IMR-90 (cell line): Measurements from ENCODE around the gene SLC34A3. TPM values are rescaled to one million over a fixed set of nuclear protein-coding genes. Genes with fewer than 3 reads are reported as not detected.

Experiments used
- ATAC-seq: fragments of 200-7000 bp; cut with Tn5 transposase; 2 replicates; pipeline ENCODE4 v1.9.1; 2020; ENCODE audit warnings: low read depth, mild to moderate bottlenecking, moderate library complexity
- BruUV-seq: library from RNA; stranded (reverse); fragments of 400-500 nt; replicated peaks from 2 replicates; lab custom pipeline; 2021; lab: Mats Ljungman, UMichigan
- CTCF ChIA-PET: fragments of 300-600 bp; formaldehyde crosslinking; extraction: SDS; loops from one replicate; lab custom pipeline; 2021; ENCODE audit warnings: antibody characterized with exemption; lab: Yijun Ruan, JAX
- POLR2A ChIA-PET: fragments of 300-600 bp; sonication (Branson Sonifier 250); formaldehyde crosslinking; loops from one replicate; lab custom pipeline; 2022; ENCODE audit warnings: antibody characterized with exemption; ENCODE audit not compliant: unreplicated experiment; lab: Charles Lee
- DNase-seq: peaks from one replicate; pipeline ENCODE4 v3.0.0; 2013
- H2AFZ ChIP-seq: replicated peaks from 2 replicates; pipeline ENCODE3; 2013; ENCODE audit warnings: low read length, mild to moderate bottlenecking; ENCODE audit not compliant: poor library complexity
- H2AK5ac ChIP-seq: 2 replicates; pipeline ENCODE4 v1.6.1; 2013; ENCODE audit warnings: low read depth, low read length, inconsistent platforms
- H2AK9ac ChIP-seq: replicated peaks from 2 replicates; pipeline ENCODE3; 2013; ENCODE audit warnings: mild to moderate bottlenecking, low read depth, low read length, moderate library complexity; ENCODE audit not compliant: poor library complexity
- H2BK120ac ChIP-seq: 2 replicates; pipeline ENCODE4 v1.6.1; 2013; ENCODE audit warnings: low read depth, low read length, inconsistent platforms
- H2BK15ac ChIP-seq: 3 replicates; pipeline ENCODE4 v1.6.1; 2013; ENCODE audit warnings: low read depth, low read length, inconsistent platforms
- H2BK20ac ChIP-seq: 2 replicates; pipeline ENCODE4 v1.6.1; 2013; ENCODE audit warnings: low read depth, mild to moderate bottlenecking, inconsistent platforms, low read length, moderate library complexity
- H2BK5ac ChIP-seq: 2 replicates; pipeline ENCODE4 v1.6.1; 2013; ENCODE audit warnings: mild to moderate bottlenecking, low read depth, low read length, inconsistent platforms; ENCODE audit not compliant: poor library complexity, severe bottlenecking
- H3K14ac ChIP-seq: replicated peaks from 2 replicates; pipeline ENCODE4 v1.6.1; 2013; ENCODE audit warnings: low read depth, low read length, inconsistent platforms
- H3K18ac ChIP-seq: 2 replicates; pipeline ENCODE4 v1.6.1; 2013; ENCODE audit warnings: low read depth, low read length, control low read depth
- H3K23ac ChIP-seq: 2 replicates; pipeline ENCODE4 v1.6.1; 2013; ENCODE audit warnings: low read depth, low read length, inconsistent platforms
- H3K27ac ChIP-seq: 2 replicates; pipeline ENCODE4 v1.5.1; 2013; ENCODE audit warnings: mild to moderate bottlenecking, control low read depth, low read length; ENCODE audit not compliant: insufficient read depth
- H3K27me3 ChIP-seq: 2 replicates; pipeline ENCODE4 v1.6.1; 2013; ENCODE audit warnings: low read length; ENCODE audit not compliant: control insufficient read depth, insufficient read depth
- H3K36me3 ChIP-seq: 2 replicates; pipeline ENCODE4 v1.6.1; 2013; ENCODE audit warnings: low read length, mixed read lengths; ENCODE audit not compliant: control insufficient read depth, insufficient read depth
- H3K4ac ChIP-seq: 2 replicates; pipeline ENCODE4 v1.6.1; 2013; ENCODE audit warnings: low read depth, low read length, inconsistent platforms
- H3K4me1 ChIP-seq: 2 replicates; pipeline ENCODE4 v1.6.1; 2013; ENCODE audit warnings: low read length, mixed read lengths; ENCODE audit not compliant: control insufficient read depth, insufficient read depth
- H3K4me2 ChIP-seq: 2 replicates; pipeline ENCODE4 v1.6.1; 2013; ENCODE audit warnings: low read depth, mild to moderate bottlenecking, control low read depth, low read length, moderate library complexity
- H3K4me3 ChIP-seq: 2 replicates; pipeline ENCODE4 v1.5.1; 2013; ENCODE audit warnings: low read depth, mild to moderate bottlenecking, control low read depth, low read length, moderate library complexity; ENCODE audit not compliant: insufficient read depth
- H3K56ac ChIP-seq: 2 replicates; pipeline ENCODE4 v1.6.1; 2013; ENCODE audit warnings: low read length, inconsistent platforms; ENCODE audit not compliant: insufficient read depth; ENCODE audit errors: extremely low read depth
- H3K79me1 ChIP-seq, 2 experiments: 2 replicates each; pipeline ENCODE4 v1.6.1; 2013; ENCODE audit warnings: low read length in 2 of 2, inconsistent platforms in 1 of 2, low read depth in 1 of 2
- H3K9ac ChIP-seq: 2 replicates; pipeline ENCODE4 v1.6.1; 2013; ENCODE audit warnings: low read depth, low read length, control low read depth
- H3K9me1 ChIP-seq: 2 replicates; pipeline ENCODE4 v1.6.1; 2013; ENCODE audit warnings: low read length, inconsistent platforms; ENCODE audit not compliant: insufficient read depth
- H3K9me3 ChIP-seq: 2 replicates; pipeline ENCODE4 v1.6.1; 2013; ENCODE audit warnings: low read length; ENCODE audit not compliant: control insufficient read depth, insufficient read depth
- H4K20me1 ChIP-seq: 2 replicates; pipeline ENCODE4 v1.6.1; 2013; ENCODE audit warnings: low read length, inconsistent platforms; ENCODE audit not compliant: insufficient read depth
- H4K5ac ChIP-seq: 2 replicates; pipeline ENCODE4 v1.6.1; 2013; ENCODE audit warnings: mild to moderate bottlenecking, low read depth, low read length, control low read depth
- H4K8ac ChIP-seq, 2 experiments: 2 replicates each; pipeline ENCODE4 v1.6.1; 2013; ENCODE audit warnings: low read depth in 2 of 2, low read length in 2 of 2, control low read depth in 1 of 2, inconsistent platforms in 1 of 2
- H4K91ac ChIP-seq: 2 replicates; pipeline ENCODE4 v1.6.1; 2013; ENCODE audit warnings: low read depth, low read length, inconsistent platforms; ENCODE audit not compliant: insufficient read depth
- CEBPB ChIP-seq: IDR thresholded peaks from 2 replicates; pipeline ENCODE4 v1.6.1; 2012; ENCODE audit warnings: low read depth, low read length, improper control_type of control experiment
- CHD1 ChIP-seq: IDR thresholded peaks from 2 replicates; pipeline ENCODE4 v1.6.1; 2012; ENCODE audit warnings: low read depth, low read length, improper control_type of control experiment
- RCOR1 ChIP-seq: IDR thresholded peaks from 2 replicates; pipeline ENCODE4 v1.6.1; 2012; ENCODE audit warnings: mild to moderate bottlenecking, low read length, improper control_type of control experiment; ENCODE audit not compliant: insufficient replicate concordance
- WGBS, 2 experiments: methylation state at CpG; one replicate each; pipeline versions ENCODE4 v1.1.5 to v1.1.7; 2013; ENCODE audit warnings: missing lambda C conversion rate in 2 of 2; ENCODE audit not compliant: insufficient read length in 1 of 2; ENCODE audit errors: extremely low coverage in 2 of 2; 5-methylcytosine and 5-hydroxymethylcytosine counted together
- dilution Hi-C: fragments of 300-500 bp; cut with HindIII; formaldehyde crosslinking; loops from one replicate; pipeline ENCODE4 v1.14.3; 2018; ENCODE audit warnings: low sequenced_read_pairs; ENCODE audit not compliant: unreplicated experiment
- in situ Hi-C: fragments of 300-500 bp; cut with MboI; formaldehyde crosslinking; loops from 3 replicates; pipeline ENCODE4 v1.14.3; 2019; ENCODE audit warnings: low sequenced_read_pairs, inconsistent platforms, mixed read lengths
- intact Hi-C: fragments of 100-400 bp; cut with micrococcal nuclease; formaldehyde crosslinking; loops from 2 replicates; pipeline ENCODE4 v1.10.0; 2022
- polyA plus RNA-seq, 3 experiments: library from polyadenylated mRNA; depleted of rRNA; stranded (reverse); fragments of >200 nt; gene quantifications; 2 replicates each; pipeline ENCODE4 v1.2.3, GENCODE V29; 2012; ENCODE audit warnings: low replicate concordance in 1 of 3
- total RNA-seq: library from RNA; depleted of rRNA; stranded (reverse); fragments of >200 nt; gene quantifications from 2 replicates; pipeline ENCODE4 v1.2.3, GENCODE V29; 2012
- TF ChIP-seq, protein P1 (sequence below): fragments of 150-350 bp; IDR thresholded peaks from 2 replicates; pipeline ENCODE4 v1.6.1; 2017; ENCODE audit warnings: mild to moderate bottlenecking, antibody characterized with exemption, low read length, low read depth

SLC34A3 gene
- total and polyA plus RNA-seq, 2 of the 4 experiments (the other 2 are of a cell fraction): not detected

DNA sequence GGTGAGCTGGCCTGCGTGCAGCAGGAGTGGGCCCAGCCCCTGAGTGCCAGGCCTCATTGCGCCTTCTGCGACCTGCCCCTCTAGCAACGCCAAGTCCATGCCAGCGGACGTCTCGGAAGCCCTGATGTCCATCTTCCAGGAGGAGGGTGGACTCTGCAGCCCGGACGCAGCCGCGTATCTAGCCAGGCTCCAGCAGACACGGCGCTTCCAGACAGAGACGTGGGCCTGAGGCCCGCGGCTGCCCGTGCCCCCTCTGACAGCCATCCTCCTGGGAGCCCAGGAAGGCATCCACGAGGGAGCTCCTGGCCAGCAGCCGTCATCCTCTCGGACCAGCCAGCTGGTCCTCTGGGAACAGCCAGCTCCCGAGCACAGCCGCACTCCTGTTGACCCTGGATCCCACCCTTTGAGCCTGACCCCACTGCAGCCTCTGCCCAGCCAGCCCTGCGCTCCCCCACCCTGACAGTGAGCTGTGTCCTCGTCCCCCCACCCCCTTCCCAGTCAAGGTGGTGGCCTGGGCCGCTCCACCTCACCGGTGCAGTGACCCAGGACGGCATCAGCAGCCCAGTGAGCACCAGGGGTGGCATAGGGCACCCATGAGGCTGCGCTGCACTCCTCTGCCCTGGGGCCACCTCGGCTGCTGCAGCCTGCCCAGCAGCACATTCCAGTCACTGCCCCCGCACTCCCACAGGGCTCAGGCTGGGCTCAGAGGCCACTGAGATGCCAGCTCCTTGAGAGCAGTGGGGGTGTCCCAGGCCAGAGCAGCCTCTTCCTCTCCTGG is 14.3 kb upstream of the SLC34A3 start (continued):
- TF ChIP-seq RCOR1: no peak

DNA sequence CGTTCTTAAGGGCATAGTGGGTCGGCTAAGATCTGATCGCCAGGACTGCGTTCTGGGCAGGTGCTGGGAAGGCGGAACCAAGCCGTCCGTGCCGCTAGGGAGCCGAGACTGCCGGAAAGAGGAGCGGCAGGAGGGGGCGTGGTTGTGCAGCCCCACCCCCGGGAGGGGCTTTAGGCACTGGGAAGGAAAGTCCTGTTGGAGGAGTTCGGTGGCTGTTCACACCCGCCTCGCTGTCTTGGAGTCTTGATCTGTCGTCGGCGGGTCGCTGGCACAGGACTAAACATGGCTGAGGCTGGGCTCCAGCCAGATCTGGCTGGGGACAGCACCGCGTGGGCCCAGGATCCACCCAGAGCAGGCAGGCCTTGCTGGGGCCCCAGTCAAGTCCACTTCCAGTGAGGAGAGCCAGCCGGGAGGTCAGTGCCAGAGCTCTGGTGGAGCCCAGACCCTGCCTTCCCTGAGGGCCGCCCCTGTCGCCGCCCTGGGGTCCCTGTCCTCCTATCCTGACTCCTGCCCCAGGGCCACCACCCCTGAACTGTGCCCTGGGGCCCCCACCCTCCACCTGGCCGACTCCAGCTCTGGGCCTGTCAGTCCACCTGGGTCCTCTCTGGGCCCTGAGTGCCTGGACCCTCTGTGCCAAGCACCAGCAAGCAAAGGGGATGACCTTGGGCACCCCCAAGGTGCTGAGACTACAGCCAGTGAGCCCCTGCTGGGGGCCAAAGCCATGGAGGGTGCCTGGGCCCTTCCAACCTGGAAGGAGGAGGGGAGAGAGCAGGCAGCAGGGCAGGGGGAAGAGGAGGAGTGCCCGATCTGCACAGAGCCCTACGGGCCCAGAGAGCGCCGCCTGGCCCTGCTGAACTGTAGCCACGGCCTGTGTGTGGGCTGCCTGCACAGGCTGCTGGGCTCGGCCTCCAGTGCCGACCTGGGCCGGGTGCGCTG is 13.2 kb upstream of the SLC34A3 start:
- Histone ChIP-seq H3K79me1 (peaks cover 0 to 6% of the 10 kb centered on the region in 2 experiments; a peak in 1 of 4 replicates), H2BK20ac (no peak overlapping the region), H3K27me3 (no peaks in the 10 kb centered on the region), H3K4me3 (no peak overlapping the region), H4K5ac (no peak overlapping the region), H3K4ac (no peak overlapping the region), H4K20me1 (no peaks in the 10 kb centered on the region), H3K14ac (no peak overlapping the region), H4K8ac (no peak overlapping the region), H3K4me1 (peaks cover 8% of the 10 kb centered on the region), H3K9ac (no peak overlapping the region), H3K9me1 (peaks cover 3% of the 10 kb centered on the region; the same call in 1 of the 2 replicates), H3K56ac (no peak overlapping the region), H3K4me2 (no peak overlapping the region), H3K27ac (no peak overlapping the region), H3K18ac (no peak overlapping the region), H2BK15ac (no peak overlapping the region), H4K91ac (no peak overlapping the region), H2AK5ac (no peak overlapping the region), H2BK120ac (no peak overlapping the region), H2AK9ac (peak overlapping the region; percentile 70), H3K23ac (no peak overlapping the region), H3K9me3 (no peaks in the 10 kb centered on the region), H2AFZ (no peak overlapping the region), H3K36me3 (peaks cover 16% of the 10 kb centered on the region), H2BK5ac (no peak overlapping the region)
- POLR2A ChIA-PET: no interaction called here
- no peak for DNase-seq
- TF ChIP-seq CEBPB (no peak), CHD1 (no peak)
- TF ChIP-seq, protein P1, sequence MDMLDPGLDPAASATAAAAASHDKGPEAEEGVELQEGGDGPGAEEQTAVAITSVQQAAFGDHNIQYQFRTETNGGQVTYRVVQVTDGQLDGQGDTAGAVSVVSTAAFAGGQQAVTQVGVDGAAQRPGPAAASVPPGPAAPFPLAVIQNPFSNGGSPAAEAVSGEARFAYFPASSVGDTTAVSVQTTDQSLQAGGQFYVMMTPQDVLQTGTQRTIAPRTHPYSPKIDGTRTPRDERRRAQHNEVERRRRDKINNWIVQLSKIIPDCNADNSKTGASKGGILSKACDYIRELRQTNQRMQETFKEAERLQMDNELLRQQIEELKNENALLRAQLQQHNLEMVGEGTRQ: no peak
- in situ Hi-C loops: no loop called here
- CTCF ChIA-PET: no interaction called here
- intact Hi-C loops: no loop called here
- 70% methylated on average over 16 of the region's 36 CpGs; no CpG with 5 or more reads in 1 of the 2 experiments for WGBS, 2 experiments
- BruUV-seq: no TSS peak
- dilution Hi-C loops: no loop called here
- no peak for ATAC-seq
